Duodenal mucosa (tissue), 2 donors: ENCODE results near the gene TRIM65.
"Not testable (repeated sequence)": the region's sequence is repeated elsewhere in the genome, so short reads cannot be mapped to it uniquely, and the experiment has no call there.

ENCODE experiments used
- H3K27ac ChIP-seq: one replicate; pipeline ENCODE4 v1.7.0; 2013; ENCODE audit warnings: low read depth, low read length
- H3K27me3 ChIP-seq, 2 donors: one replicate each; pipeline ENCODE4 v1.7.0; 2013; ENCODE audit warnings: low read length in 2 of 2, control low read depth in 1 of 2; ENCODE audit not compliant: insufficient read depth in 2 of 2, control insufficient read depth in 1 of 2
- H3K36me3 ChIP-seq, 2 donors: one replicate each; pipeline ENCODE4 v1.7.0; 2013; ENCODE audit warnings: low read length in 2 of 2, control low read depth in 1 of 2; ENCODE audit not compliant: insufficient read depth in 2 of 2, control insufficient read depth in 1 of 2
- H3K4me1 ChIP-seq, 2 donors: one replicate each; pipeline ENCODE4 v1.7.0; 2013; ENCODE audit warnings: low read length in 2 of 2, control low read depth in 1 of 2; ENCODE audit not compliant: insufficient read depth in 2 of 2, control insufficient read depth in 1 of 2
- H3K4me3 ChIP-seq, 2 donors: one replicate each; pipeline ENCODE4 v1.7.0; 2013; ENCODE audit warnings: low read length in 2 of 2, low read depth in 1 of 2
- H3K9ac ChIP-seq, 2 donors: one replicate each; pipeline ENCODE4 v1.7.0; 2013; ENCODE audit warnings: low read length in 2 of 2, low read depth in 1 of 2
- H3K9me3 ChIP-seq, 2 donors: one replicate each; pipeline ENCODE4 v1.7.0; 2013; ENCODE audit warnings: low read length in 2 of 2, control low read depth in 1 of 2; ENCODE audit not compliant: control insufficient read depth in 1 of 2

TRIM65 gene

DNA sequence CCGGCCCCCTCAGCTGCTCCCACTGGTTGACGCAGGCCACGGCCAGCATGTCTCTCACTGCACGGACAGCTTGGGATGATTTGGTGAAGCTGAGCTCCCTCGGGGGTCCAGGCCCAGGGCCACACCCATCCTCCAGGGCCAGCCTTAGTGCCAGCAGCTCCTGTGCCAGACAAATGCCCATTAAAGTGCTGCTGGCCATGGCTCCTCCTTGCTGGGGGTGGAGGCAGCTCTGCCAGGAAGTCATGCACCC is 20.9 kb downstream of the TRIM65 start:
- Histone ChIP-seq H3K27me3 (no peaks in the 10 kb centered on the region), H3K27ac (peak overlapping the region; percentile 93), H3K9ac (peak overlapping the region in 1 of 2 donors; percentile 85), H3K36me3 (peaks cover 0 to 13% of the 10 kb centered on the region in 2 donors), H3K9me3 (no peaks in the 10 kb centered on the region), H3K4me1 (peaks cover 28 to 46% of the 10 kb centered on the region in 2 donors), H3K4me3 (peak overlapping the region; percentile 75 to 77)

DNA sequence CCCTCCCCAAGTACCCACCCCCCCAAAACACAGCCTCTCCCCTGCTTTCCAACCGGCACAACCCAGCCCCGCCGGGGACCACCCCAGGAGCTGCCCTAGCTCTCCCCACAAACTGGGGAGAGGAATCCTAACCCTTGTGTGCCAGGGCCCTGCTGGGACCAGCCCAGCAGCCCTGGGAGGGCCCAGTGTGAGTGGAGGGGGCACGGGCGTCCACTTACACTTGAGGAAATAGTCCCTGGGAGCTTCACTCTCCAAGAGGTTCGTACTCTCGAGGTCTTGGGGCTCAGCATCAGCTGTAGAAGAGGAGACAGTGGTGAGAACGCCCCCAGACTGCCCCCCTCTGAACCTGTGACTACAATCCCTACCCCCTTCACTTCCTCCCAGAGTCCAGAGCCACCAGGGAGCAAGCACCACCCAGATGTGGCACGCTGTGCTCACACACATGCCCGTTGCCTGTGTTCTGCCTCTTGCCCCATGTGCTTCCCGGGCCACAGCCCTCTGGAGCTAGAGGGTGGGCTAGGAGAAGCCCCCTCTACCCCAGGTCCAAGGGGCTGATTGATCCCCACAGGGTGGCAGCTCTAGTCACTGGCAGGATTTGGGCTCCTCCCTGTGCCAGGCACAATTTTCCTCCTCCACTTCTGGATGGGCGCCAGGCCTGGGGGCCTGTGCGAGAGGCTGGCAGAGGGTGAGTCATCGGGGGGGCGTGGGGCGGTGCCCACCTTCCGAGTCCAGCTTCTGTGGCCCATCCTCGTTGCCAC is 21.4 kb downstream of the TRIM65 start:
- H3K4me1 ChIP-seq: peaks cover 28 to 46% of the 10 kb centered on the region in 2 donors
- H3K27me3 ChIP-seq: no peaks in the 10 kb centered on the region
- peak overlapping the region in 1 of 2 donors; percentile 85 for H3K9ac ChIP-seq
- H3K36me3 ChIP-seq: peaks cover 0 to 13% of the 10 kb centered on the region in 2 donors
- H3K9me3 ChIP-seq: no peaks in the 10 kb centered on the region
- peak overlapping the region in 1 of 2 donors; percentile 77 for H3K4me3 ChIP-seq
- H3K27ac ChIP-seq: peak overlapping the region; percentile 93

DNA sequence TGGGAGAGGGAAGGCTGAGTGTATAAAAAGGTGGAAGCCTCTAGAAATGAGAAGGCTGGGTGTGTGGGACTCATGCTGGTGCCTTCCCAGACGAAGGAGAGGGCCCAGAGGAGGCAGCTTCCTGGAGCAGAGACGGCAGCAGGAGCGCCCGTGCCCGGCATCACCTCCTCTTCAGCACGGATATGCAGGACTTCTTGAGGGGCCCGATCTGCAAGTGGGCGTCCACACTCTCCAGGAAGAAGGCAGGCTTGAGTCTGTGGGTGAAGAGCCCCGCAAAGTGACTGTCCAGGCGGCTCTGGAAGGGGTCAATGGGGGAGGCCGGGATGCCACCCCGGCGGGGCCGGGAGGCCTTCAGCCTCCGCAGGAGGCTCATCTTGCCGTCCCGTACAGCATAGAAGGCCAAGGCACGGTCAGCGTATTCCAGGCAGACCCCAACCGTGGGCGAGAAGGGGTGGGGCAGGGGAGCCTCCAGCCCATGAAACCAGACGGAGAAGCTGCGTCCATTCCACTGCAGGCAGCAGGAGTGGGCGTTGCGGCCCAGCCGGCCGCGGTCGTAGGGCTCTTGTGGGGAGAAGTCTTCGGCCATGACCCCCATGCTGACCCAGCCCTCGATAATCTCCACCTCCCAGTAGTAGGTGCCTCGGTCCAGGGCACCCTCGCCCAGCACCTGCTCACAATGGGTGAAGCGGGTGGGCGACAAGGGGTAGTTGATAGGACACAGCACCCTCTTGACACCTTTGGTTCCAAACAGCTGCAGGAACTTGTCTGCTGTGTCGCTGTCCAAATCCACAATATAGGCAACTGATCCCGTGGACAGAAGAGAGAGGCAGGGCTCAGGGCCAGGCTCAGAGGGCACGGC is 22.2 kb downstream of the TRIM65 start:
- H3K4me3 ChIP-seq: no peak overlapping the region
- peaks cover 33 to 51% of the 10 kb centered on the region in 2 donors for H3K4me1 ChIP-seq
- no peak overlapping the region for H3K9ac ChIP-seq
- peak overlapping the region; percentile 7 for H3K27ac ChIP-seq
- peaks cover 0 to 13% of the 10 kb centered on the region in 2 donors for H3K36me3 ChIP-seq
- no peaks in the 10 kb centered on the region for H3K9me3 ChIP-seq
- H3K27me3 ChIP-seq: no peaks in the 10 kb centered on the region

GRCh38 chr17:75873587-75874322 is 23.0 kb downstream of the TRIM65 start:
- no peak overlapping the region for H3K9ac ChIP-seq
- H3K9me3 ChIP-seq: no peaks in the 10 kb centered on the region
- no peaks in the 10 kb centered on the region for H3K27me3 ChIP-seq
- H3K36me3 ChIP-seq: peaks cover 0 to 13% of the 10 kb centered on the region in 2 donors
- peak overlapping the region; percentile 7 for H3K27ac ChIP-seq
- H3K4me3 ChIP-seq: no peak overlapping the region
- H3K4me1 ChIP-seq: peaks cover 40 to 56% of the 10 kb centered on the region in 2 donors

GRCh38 chr17:75872434-75873351 is 24.1 kb downstream of the TRIM65 start:
- Histone ChIP-seq H3K9ac (peak overlapping the region in 1 of 2 donors; percentile 15), H3K4me1 (peaks cover 40 to 53% of the 10 kb centered on the region in 2 donors), H3K4me3 (no peak overlapping the region), H3K36me3 (peaks cover 0 to 13% of the 10 kb centered on the region in 2 donors), H3K27me3 (no peaks in the 10 kb centered on the region), H3K9me3 (no peaks in the 10 kb centered on the region), H3K27ac (peak overlapping the region; percentile 69)

GRCh38 chr17:75870228-75870627 is 26.5 kb downstream of the TRIM65 start:
- H3K9ac ChIP-seq: peak overlapping the region in 1 of 2 donors; percentile 30
- H3K36me3 ChIP-seq, H3K9me3 ChIP-seq, H3K27me3 ChIP-seq, H3K4me3 ChIP-seq: not testable (repeated sequence)
- peaks cover 23 to 31% of the 10 kb centered on the region in 2 donors for H3K4me1 ChIP-seq
- peak overlapping the region; percentile 63 for H3K27ac ChIP-seq

GRCh38 chr17:75869282-75870141 is 27.2 kb downstream of the TRIM65 start:
- peaks cover 0 to 3% of the 10 kb centered on the region in 2 donors for H3K36me3 ChIP-seq
- peak overlapping the region; percentile 30 to 38 for H3K9ac ChIP-seq
- H3K4me1 ChIP-seq: peaks cover 23 to 32% of the 10 kb centered on the region in 2 donors
- peak overlapping the region; percentile 63 for H3K27ac ChIP-seq
- no peaks in the 10 kb centered on the region for H3K27me3 ChIP-seq
- H3K9me3 ChIP-seq: no peaks in the 10 kb centered on the region
- H3K4me3 ChIP-seq: peak overlapping the region in 1 of 2 donors; percentile 36

DNA sequence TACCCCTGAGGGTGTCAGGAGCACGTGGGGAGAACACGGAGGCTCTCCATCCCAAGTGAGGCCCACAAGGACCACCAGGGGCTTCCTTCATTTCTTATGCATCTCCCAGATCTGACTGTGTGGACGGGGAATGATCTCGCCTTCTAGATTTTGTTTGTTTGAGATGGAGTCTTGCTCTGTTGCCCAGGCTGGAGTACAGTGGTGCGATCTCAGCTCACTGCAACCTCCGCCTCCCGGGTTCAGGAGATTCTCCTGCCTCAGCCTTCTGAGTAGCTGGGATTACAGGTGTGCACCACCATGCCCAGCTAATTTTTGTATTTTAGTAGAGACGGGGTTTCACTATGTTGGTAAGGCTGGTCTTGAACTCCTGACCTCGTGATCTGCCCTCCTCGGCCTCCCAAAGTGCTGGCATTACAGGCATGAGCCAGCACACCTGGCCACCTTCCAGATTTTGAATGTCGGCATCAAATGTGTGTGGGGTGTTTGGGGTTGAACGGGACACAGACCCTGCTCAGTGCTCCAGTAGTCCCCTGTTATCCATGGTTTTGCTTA is 27.9 kb downstream of the TRIM65 start:
- not testable (repeated sequence) for H3K4me3 ChIP-seq, H3K9me3 ChIP-seq, H3K27ac ChIP-seq, H3K27me3 ChIP-seq, H3K36me3 ChIP-seq
- Histone ChIP-seq H3K4me1 (peaks cover 23 to 36% of the 10 kb centered on the region in 2 donors), H3K9ac (peak overlapping the region in 1 of 2 donors; percentile 30)
